ENCODE measurements around the gene SLC35B4. TPM values are rescaled to one million over a fixed set of nuclear protein-coding genes. Genes with fewer than 3 reads are reported as not detected.

The SLC35B4 gene
- total RNA-seq, 1 donor from 2014 or later, result 23.3 TPM

- Mint-ChIP-seq H3K9me3 (no peaks in the 10 kb centered on the region), H3K36me3 (ENCODE audit: low read depth) (no peaks in the 10 kb centered on the region), H3K27me3 (ENCODE audit: insufficient read depth) (peaks cover 9% of the 10 kb centered on the region), H3K4me3 (no peak overlapping the region), H3K4me1 (ENCODE audit: low read depth) (no peaks in the 10 kb centered on the region), H3K27ac (no peak overlapping the region)
- intact Hi-C loops (cut with micrococcal nuclease), result no loop called here
- no peak for DNase-seq (ENCODE audit: low spot score)
Observed at GRCh38 chr7:134278502-134279153, 38.1 kb downstream of the SLC35B4 start.

- H3K4me1 Mint-ChIP-seq (ENCODE audit: low read depth), result no peaks in the 10 kb centered on the region
- no peaks in the 10 kb centered on the region for H3K9me3 Mint-ChIP-seq
- H3K27me3 Mint-ChIP-seq (ENCODE audit: insufficient read depth), result peaks cover 15% of the 10 kb centered on the region
- H3K4me3 Mint-ChIP-seq, result no peak overlapping the region
- no peak overlapping the region for H3K27ac Mint-ChIP-seq
- H3K36me3 Mint-ChIP-seq (ENCODE audit: low read depth), result no peaks in the 10 kb centered on the region
- DNase-seq (ENCODE audit: low spot score), result no peak
- intact Hi-C loops (cut with micrococcal nuclease), result no loop called here
Observed at GRCh38 chr7:134276951-134277350, 39.8 kb downstream of the SLC35B4 start.

GRCh38 chr7:134262322-134262721 lies 54.4 kb downstream of the SLC35B4 start:
- no peak overlapping the region for H3K4me3 Mint-ChIP-seq
- H3K9me3 Mint-ChIP-seq, result no peaks in the 10 kb centered on the region
- DNase-seq (ENCODE audit: low spot score), result no peak
- no peaks in the 10 kb centered on the region for H3K27me3 Mint-ChIP-seq (ENCODE audit: insufficient read depth)
- no peaks in the 10 kb centered on the region for H3K36me3 Mint-ChIP-seq (ENCODE audit: low read depth)
- no peak overlapping the region for H3K27ac Mint-ChIP-seq
- intact Hi-C loops (cut with micrococcal nuclease), result no loop called here
- H3K4me1 Mint-ChIP-seq (ENCODE audit: low read depth), result no peaks in the 10 kb centered on the region

- intact Hi-C loops (cut with micrococcal nuclease), result no loop called here
- no peak overlapping the region for H3K4me3 Mint-ChIP-seq
Observed at GRCh38 chr7:134255814-134256213, 60.9 kb downstream of the SLC35B4 start.

GRCh38 chr7:134254311-134254710 lies 62.4 kb downstream of the SLC35B4 start:
- Mint-ChIP-seq H3K9me3 (no peaks in the 10 kb centered on the region), H3K36me3 (ENCODE audit: low read depth) (no peaks in the 10 kb centered on the region), H3K4me3 (no peak overlapping the region), H3K27ac (no peak overlapping the region), H3K27me3 (ENCODE audit: insufficient read depth) (no peaks in the 10 kb centered on the region), H3K4me1 (ENCODE audit: low read depth) (no peaks in the 10 kb centered on the region)
- DNase-seq (ENCODE audit: low spot score), result no peak
- intact Hi-C loops (cut with micrococcal nuclease), result no loop called here

More at GRCh38 chr7:134255814-134256213, 60.9 kb downstream of the SLC35B4 start:
- Mint-ChIP-seq H3K27me3 (ENCODE audit: insufficient read depth) (no peaks in the 10 kb centered on the region), H3K36me3 (ENCODE audit: low read depth) (no peaks in the 10 kb centered on the region), H3K4me1 (ENCODE audit: low read depth) (no peaks in the 10 kb centered on the region), H3K27ac (no peak overlapping the region), H3K9me3 (no peaks in the 10 kb centered on the region)
- DNase-seq (ENCODE audit: low spot score), result no peak

GRCh38 chr7:134248196-134248595 lies 68.5 kb downstream of the SLC35B4 start:
- H3K27me3 Mint-ChIP-seq (ENCODE audit: insufficient read depth), result no peaks in the 10 kb centered on the region
- no peaks in the 10 kb centered on the region for H3K4me1 Mint-ChIP-seq (ENCODE audit: low read depth)
- no peak overlapping the region for H3K4me3 Mint-ChIP-seq
- intact Hi-C loops (cut with micrococcal nuclease), result no loop called here
- DNase-seq (ENCODE audit: low spot score), result no peak
- no peaks in the 10 kb centered on the region for H3K36me3 Mint-ChIP-seq (ENCODE audit: low read depth)
- H3K9me3 Mint-ChIP-seq, result no peaks in the 10 kb centered on the region
- no peak overlapping the region for H3K27ac Mint-ChIP-seq

- Mint-ChIP-seq H3K36me3 (ENCODE audit: low read depth) (no peaks in the 10 kb centered on the region), H3K9me3 (no peaks in the 10 kb centered on the region), H3K4me3 (no peak overlapping the region), H3K4me1 (ENCODE audit: low read depth) (no peaks in the 10 kb centered on the region), H3K27ac (no peak overlapping the region), H3K27me3 (ENCODE audit: insufficient read depth) (no peaks in the 10 kb centered on the region)
- intact Hi-C loops (cut with micrococcal nuclease), result no loop called here
- DNase-seq (ENCODE audit: low spot score), result no peak
Observed at GRCh38 chr7:134246761-134247160, 70.0 kb downstream of the SLC35B4 start.

- Mint-ChIP-seq H3K36me3 (ENCODE audit: low read depth) (no peaks in the 10 kb centered on the region), H3K9me3 (no peaks in the 10 kb centered on the region), H3K4me1 (ENCODE audit: low read depth) (no peaks in the 10 kb centered on the region), H3K4me3 (no peak overlapping the region), H3K27ac (no peak overlapping the region), H3K27me3 (ENCODE audit: insufficient read depth) (no peaks in the 10 kb centered on the region)
- DNase-seq (ENCODE audit: low spot score), result no peak
- intact Hi-C loops (cut with micrococcal nuclease), result no loop called here
Observed at GRCh38 chr7:134246347-134246746, 70.4 kb downstream of the SLC35B4 start.

- H3K27ac Mint-ChIP-seq, result no peak overlapping the region
- intact Hi-C loops (cut with micrococcal nuclease), result no loop called here
- no peaks in the 10 kb centered on the region for H3K4me1 Mint-ChIP-seq (ENCODE audit: low read depth)
- no peak overlapping the region for H3K4me3 Mint-ChIP-seq
- H3K9me3 Mint-ChIP-seq, result no peaks in the 10 kb centered on the region
- DNase-seq (ENCODE audit: low spot score), result no peak
- no peaks in the 10 kb centered on the region for H3K36me3 Mint-ChIP-seq (ENCODE audit: low read depth)
- H3K27me3 Mint-ChIP-seq (ENCODE audit: insufficient read depth), result no peaks in the 10 kb centered on the region
Observed at GRCh38 chr7:134245253-134245652, 71.5 kb downstream of the SLC35B4 start.

Other genes with a start within 250 kb of the SLC35B4 start
- 0.05 TPM in 1 of 2 replicates, not detected in the other for gene LRGUK, start 189.6 kb downstream of the SLC35B4 start, total RNA-seq
- gene AKR1B1, start 142.2 kb upstream of the SLC35B4 start, total RNA-seq, result 99.7 and 111 TPM in 2 replicates
- gene AKR1B10, start 210.6 kb upstream of the SLC35B4 start, total RNA-seq, result not detected in 2 replicates
- gene AKR1B15, start 232.2 kb upstream of the SLC35B4 start, total RNA-seq, result not detected in 2 replicates

Measured in activated T-helper 1 cell treated with anti-CD3 and anti-CD28 coated beads, Interleukin-12 subunit alpha, Interleukin-12 subunit beta, Interleukin-2, Interleukin-4 antibody, amounts not matched to agents 30 ng/mL and 10 ng/mL and 1 ng/mL, durations not matched to agents 14 hours and 24 hours and 36 hours (primary cell).